Spinal cord (tissue), 10 donors: ENCODE data around the gene C3orf70. TPM values are rescaled to one million over a fixed set of nuclear protein-coding genes. Genes with fewer than 3 reads are reported as not detected.
"Not testable (repeated sequence)": the region's sequence is repeated elsewhere in the genome, so short reads cannot be mapped to it uniquely, and the experiment has no call there.

Experiments used
- DNase-seq, 6 donors: peaks; one replicate each; pipeline versions ENCODE4 v3.0.0 to v3.0.0-alpha.2; 2013 to 2015; ENCODE audit warnings: low spot score in 6 of 6, low read depth in 4 of 6
- H3K27ac ChIP-seq: one replicate; pipeline ENCODE4 v1.5.1; 2013; ENCODE audit warnings: low read depth, low read length, control low read depth
- H3K27me3 ChIP-seq: one replicate; pipeline ENCODE4 v1.6.1; 2013; ENCODE audit warnings: low read length; ENCODE audit not compliant: control insufficient read depth, insufficient read depth
- H3K36me3 ChIP-seq: one replicate; pipeline ENCODE4 v1.6.1; 2013; ENCODE audit warnings: low read length; ENCODE audit not compliant: control insufficient read depth, insufficient read depth
- H3K4me1 ChIP-seq: one replicate; pipeline ENCODE4 v1.6.1; 2013; ENCODE audit warnings: low read length; ENCODE audit not compliant: control insufficient read depth, insufficient read depth
- H3K4me3 ChIP-seq: one replicate; pipeline ENCODE4 v1.5.1; 2013; ENCODE audit warnings: low read depth, low read length, control low read depth
- H3K9me3 ChIP-seq: one replicate; pipeline ENCODE4 v1.6.1; 2013; ENCODE audit warnings: low read length; ENCODE audit not compliant: control insufficient read depth, insufficient read depth
- WGBS: methylation state at CpG from one replicate; pipeline ENCODE4 v1.1.5; 2013; ENCODE audit warnings: missing lambda C conversion rate; ENCODE audit not compliant: insufficient coverage; 5-methylcytosine and 5-hydroxymethylcytosine counted together
- polyA plus RNA-seq, 2 donors: library from polyadenylated mRNA; unstranded; fragments of 120-200 nt; gene quantifications; one replicate each; pipeline ENCODE4 v1.2.1, GENCODE V29; 2013; ENCODE audit not compliant: insufficient read length in 2 of 2
- total RNA-seq, 2 donors: library from RNA; depleted of rRNA in 1 of 2; stranded (reverse); fragments of 120-200 nt in 1 of 2; fragments of >200 nt in 1 of 2; gene quantifications; one replicate each; pipeline versions ENCODE4 v1.2.3 to v1.2.4, GENCODE V29; 2013 to 2014
- donor health status: healthy.

Gene C3orf70
- total and polyA plus RNA-seq, 4 donors = 26.4 to 55.0 (median 40.7) TPM

GRCh38 chr3:185131602-185132256 lies 21.1 kb downstream of the C3orf70 start:
- Histone ChIP-seq H3K4me1 (peaks cover 3% of the 10 kb centered on the region), H3K27ac (no peak overlapping the region), H3K9me3 (no peaks in the 10 kb centered on the region), H3K27me3 (no peaks in the 10 kb centered on the region), H3K4me3 (no peak overlapping the region), H3K36me3 (no peaks in the 10 kb centered on the region)
- no peak for DNase-seq
- WGBS = no CpG with 5 or more reads among the region's 2 CpGs

- no peaks in the 10 kb centered on the region for H3K9me3 ChIP-seq
- H3K27ac ChIP-seq = no peak overlapping the region
- WGBS = 64% methylated on average over 1 of the region's 2 CpGs
- no peak for DNase-seq
- no peaks in the 10 kb centered on the region for H3K36me3 ChIP-seq
- no peaks in the 10 kb centered on the region for H3K27me3 ChIP-seq
- no peaks in the 10 kb centered on the region for H3K4me1 ChIP-seq
- no peak overlapping the region for H3K4me3 ChIP-seq
Observed at GRCh38 chr3:185129083-185129482, 23.8 kb downstream of the C3orf70 start.

GRCh38 chr3:185126201-185126600 lies 26.7 kb downstream of the C3orf70 start:
- H3K36me3 ChIP-seq = no peaks in the 10 kb centered on the region
- H3K4me3 ChIP-seq = no peak overlapping the region
- no peaks in the 10 kb centered on the region for H3K4me1 ChIP-seq
- H3K27me3 ChIP-seq = no peaks in the 10 kb centered on the region
- no peak for DNase-seq
- H3K9me3 ChIP-seq = no peaks in the 10 kb centered on the region
- no peak overlapping the region for H3K27ac ChIP-seq
- WGBS = no CpG with 5 or more reads among the region's 3 CpGs

- WGBS = no CpG with 5 or more reads among the region's 3 CpGs
Observed at GRCh38 chr3:185120126-185120525, 32.7 kb downstream of the C3orf70 start.

GRCh38 chr3:185115371-185115770 lies 37.5 kb downstream of the C3orf70 start:
- no peaks in the 10 kb centered on the region for H3K27me3 ChIP-seq
- peaks cover 2% of the 10 kb centered on the region for H3K9me3 ChIP-seq
- H3K27ac ChIP-seq = no peak overlapping the region
- H3K4me3 ChIP-seq = no peak overlapping the region
- no peaks in the 10 kb centered on the region for H3K36me3 ChIP-seq
- no peak for DNase-seq
- H3K4me1 ChIP-seq = peaks cover 3% of the 10 kb centered on the region

More at GRCh38 chr3:185120126-185120525, 32.7 kb downstream of the C3orf70 start:
- Histone ChIP-seq H3K27ac (no peak overlapping the region), H3K9me3 (no peaks in the 10 kb centered on the region), H3K4me1 (no peaks in the 10 kb centered on the region), H3K4me3 (no peak overlapping the region), H3K27me3 (no peaks in the 10 kb centered on the region), H3K36me3 (no peaks in the 10 kb centered on the region)
- DNase-seq = no peak

- Histone ChIP-seq H3K27ac (no peak overlapping the region), H3K4me3 (no peak overlapping the region), H3K4me1 (peaks cover 3% of the 10 kb centered on the region), H3K36me3 (no peaks in the 10 kb centered on the region), H3K9me3 (peaks cover 2% of the 10 kb centered on the region), H3K27me3 (no peaks in the 10 kb centered on the region)
- WGBS = no CpG with 5 or more reads among the region's 4 CpGs
- DNase-seq = peak in 1 of 6 donors; percentile 37
Observed at GRCh38 chr3:185114756-185115155, 38.1 kb downstream of the C3orf70 start.

- 91% methylated on average over 4 of the region's 5 CpGs for WGBS
- H3K27ac ChIP-seq = no peak overlapping the region
- no peak for DNase-seq
- H3K36me3 ChIP-seq = no peaks in the 10 kb centered on the region
- H3K27me3 ChIP-seq = no peaks in the 10 kb centered on the region
- H3K4me1 ChIP-seq = peaks cover 3% of the 10 kb centered on the region
- H3K9me3 ChIP-seq = peaks cover 2% of the 10 kb centered on the region
- no peak overlapping the region for H3K4me3 ChIP-seq
Observed at GRCh38 chr3:185112186-185112585, 40.7 kb downstream of the C3orf70 start.

GRCh38 chr3:185109012-185109411 lies 43.8 kb downstream of the C3orf70 start:
- H3K27me3 ChIP-seq, DNase-seq, H3K4me3 ChIP-seq, H3K27ac ChIP-seq, H3K9me3 ChIP-seq, H3K36me3 ChIP-seq, H3K4me1 ChIP-seq: not testable (repeated sequence)
- 93% methylated on average over 2 of the region's 2 CpGs for WGBS

GRCh38 chr3:185106256-185106890 lies 46.5 kb downstream of the C3orf70 start:
- DNase-seq, H3K9me3 ChIP-seq, H3K27ac ChIP-seq, H3K36me3 ChIP-seq, H3K4me3 ChIP-seq, H3K4me1 ChIP-seq, H3K27me3 ChIP-seq: not testable (repeated sequence)
- WGBS = 44% methylated on average over 6 of the region's 9 CpGs
